CD4-positive, alpha-beta T cell treated with Interleukin-10 for 1 hour (primary cell): ENCODE results near the gene LPAR2.
"Not testable (repeated sequence)": the region's sequence is repeated elsewhere in the genome, so short reads cannot be mapped to it uniquely, and the experiment has no call there.

Experiments
- DNase-seq: peaks from one replicate; pipeline ENCODE4 v3.0.0-alpha.2; 2020

Gene LPAR2

DNA sequence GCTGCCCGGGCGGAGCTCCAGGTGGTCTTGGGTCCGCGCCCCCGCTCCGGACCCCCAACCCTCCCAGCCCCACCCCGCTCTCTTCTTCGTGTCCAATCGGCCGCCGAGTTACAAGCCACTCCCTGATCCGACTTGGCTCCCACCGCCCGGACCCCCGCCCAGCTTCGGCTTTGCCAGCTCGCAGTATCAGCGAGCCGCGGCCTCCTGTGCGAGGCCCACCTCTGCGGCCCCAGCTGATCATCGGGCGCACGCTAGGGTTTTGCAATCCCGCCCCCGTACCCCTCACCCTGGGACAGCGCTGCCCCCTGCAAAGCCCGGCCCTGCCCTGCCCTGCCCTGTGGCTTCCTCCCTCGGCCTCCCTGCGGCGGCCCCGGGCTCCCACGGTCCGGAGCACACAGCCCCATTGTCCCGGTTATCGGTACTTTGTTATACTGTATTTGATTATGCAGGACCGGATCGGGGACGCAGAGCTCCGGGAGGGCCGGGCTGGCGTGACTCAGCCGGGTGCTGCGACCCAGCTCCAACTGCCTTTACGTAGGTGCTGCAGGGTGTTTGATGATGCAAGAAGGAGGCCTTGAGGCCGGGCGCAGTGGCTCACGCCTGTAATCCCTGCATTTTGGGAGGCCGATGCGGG, 598 bp upstream of the LPAR2 start:
- peak; percentile 30 for DNase-seq

DNA sequence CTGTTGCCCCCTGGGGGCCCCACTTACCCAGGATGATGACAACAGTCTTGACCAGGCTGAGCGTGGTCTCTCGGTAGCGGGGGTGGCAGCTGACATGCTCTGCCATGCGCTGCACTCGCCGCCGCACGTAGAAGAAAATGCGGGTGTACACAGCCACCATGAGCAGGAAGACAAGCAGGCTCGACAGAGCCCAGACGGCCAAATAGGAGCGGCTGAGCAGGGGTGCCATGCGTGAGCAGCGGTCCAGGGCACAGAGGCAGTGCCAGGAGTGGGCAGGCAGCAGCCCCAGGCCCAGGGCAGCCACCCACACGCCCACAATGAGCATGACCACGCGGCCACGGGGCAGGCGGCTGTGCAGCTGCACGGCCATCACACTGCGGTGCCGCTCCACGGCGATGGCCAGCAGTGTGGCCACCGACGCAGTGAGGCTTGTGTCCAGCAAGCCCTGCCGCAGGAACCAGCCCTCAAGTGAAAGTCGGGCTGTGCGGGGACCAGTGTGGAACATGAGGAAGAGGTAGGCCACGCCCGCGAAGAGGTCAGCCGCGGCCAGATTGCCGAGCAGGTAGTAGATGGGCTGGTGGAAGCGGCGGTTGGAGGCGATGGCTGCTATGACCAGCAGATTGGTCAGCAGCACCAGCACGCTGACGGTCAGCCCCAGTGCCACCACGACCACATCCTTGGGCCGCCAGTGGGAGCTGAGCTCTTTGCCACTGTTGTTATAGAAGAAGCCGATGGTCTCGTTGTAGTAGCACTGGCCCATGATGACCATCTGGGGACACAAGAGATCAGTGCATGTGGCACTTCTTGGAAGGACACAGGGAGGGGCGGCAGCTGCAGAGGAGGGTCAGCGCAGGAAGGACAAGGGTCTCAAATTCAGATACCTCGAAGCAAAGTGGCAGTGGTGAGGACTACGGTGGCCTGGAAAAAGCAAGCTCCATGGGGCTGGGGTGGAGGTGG, 1.2 kb downstream of the LPAR2 start:
- no peak for DNase-seq

DNA sequence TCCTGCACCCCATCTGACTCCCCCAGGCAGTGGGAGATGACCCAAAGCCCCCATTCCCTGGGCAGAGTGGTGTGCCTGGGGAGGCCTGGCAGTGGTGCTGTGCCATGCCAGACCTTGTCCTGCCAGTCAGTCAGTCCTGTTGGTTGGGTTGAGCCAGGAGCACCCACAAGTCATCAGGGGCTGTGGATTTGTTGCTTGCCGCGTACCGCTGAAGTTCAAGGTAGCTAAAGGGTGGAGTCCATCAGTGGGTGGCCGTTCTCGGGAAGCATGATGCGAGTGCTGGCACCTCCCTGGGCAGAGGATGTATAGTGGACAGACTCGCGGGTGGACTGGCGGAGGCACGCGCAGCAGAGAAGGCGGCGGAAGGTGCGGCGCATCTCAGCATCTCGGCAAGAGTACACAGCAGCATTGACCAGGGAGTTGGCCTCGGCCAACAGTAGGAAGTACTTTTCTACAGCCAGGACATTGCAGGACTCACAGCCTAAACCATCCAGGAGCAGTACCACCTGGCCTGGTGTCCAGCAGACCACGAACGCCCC, 3.9 kb downstream of the LPAR2 start:
- no peak for DNase-seq

- DNase-seq = no peak
Observed at GRCh38 chr19:19623383-19623782, 4.6 kb downstream of the LPAR2 start.

DNA sequence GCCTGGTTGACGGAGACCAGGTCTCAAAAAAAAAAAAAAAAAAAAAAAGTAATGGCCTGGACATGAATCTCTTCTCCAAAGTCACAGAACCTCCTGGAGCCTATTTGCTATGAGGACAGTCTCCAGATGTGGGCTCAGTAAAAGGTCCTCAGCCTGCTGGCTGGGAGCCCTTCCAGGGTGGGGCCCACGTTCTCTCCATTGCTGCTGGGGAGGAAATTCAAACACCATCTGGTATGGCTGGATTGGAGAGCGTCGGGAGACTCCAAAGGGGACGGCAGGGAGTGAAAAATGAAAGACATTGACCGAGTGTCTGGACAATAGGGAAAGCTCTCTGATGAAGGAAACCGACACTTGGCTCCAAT, 8.2 kb downstream of the LPAR2 start:
- DNase-seq = no peak

DNA sequence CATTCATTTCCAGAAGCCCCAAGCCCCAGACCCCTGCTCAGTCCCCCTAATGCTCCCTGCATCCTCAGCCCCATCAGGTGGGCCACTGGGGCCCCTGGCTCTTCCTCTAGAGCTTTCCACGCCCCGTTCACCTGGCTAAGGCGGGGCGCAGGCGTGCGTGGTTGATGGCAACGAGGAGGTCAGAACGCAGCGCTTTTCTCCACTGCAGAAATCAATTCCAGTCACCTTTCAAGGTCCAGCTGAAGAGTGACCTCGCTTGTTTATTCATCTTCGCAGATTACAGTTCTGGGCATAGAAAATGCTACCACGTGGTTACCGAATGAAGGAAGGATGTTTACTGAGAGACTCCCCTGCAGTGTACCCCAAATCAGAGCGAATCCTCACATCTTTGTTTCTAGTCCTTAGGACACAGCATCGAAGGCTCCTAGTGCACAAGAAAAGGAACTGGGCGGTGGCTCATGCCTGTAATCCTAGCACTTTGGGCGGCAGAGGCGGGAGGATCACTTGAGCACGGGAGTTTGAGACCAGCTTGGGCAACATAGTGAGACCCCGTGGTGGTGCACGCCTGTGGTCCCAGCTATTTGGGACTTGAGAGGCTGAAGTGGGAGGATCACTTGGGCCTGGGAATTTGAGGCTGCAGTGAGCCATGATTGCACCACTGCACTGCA, 8.7 kb downstream of the LPAR2 start:
- no peak for DNase-seq

- DNase-seq = peak; percentile 99
Observed at GRCh38 chr19:19618219-19619051, 9.6 kb downstream of the LPAR2 start, which contains the start of gene PBX4. Gene PBX4, minus strand, starts transcription at chr19:19618687. Its CDS starts 58 bp downstream, at chr19:19618629.

- peak; percentile 70 for DNase-seq
Observed at GRCh38 chr19:19615086-19615485, 12.9 kb downstream of the LPAR2 start.

GRCh38 chr19:19613506-19613905, 14.5 kb downstream of the LPAR2 start:
- no peak for DNase-seq

DNA sequence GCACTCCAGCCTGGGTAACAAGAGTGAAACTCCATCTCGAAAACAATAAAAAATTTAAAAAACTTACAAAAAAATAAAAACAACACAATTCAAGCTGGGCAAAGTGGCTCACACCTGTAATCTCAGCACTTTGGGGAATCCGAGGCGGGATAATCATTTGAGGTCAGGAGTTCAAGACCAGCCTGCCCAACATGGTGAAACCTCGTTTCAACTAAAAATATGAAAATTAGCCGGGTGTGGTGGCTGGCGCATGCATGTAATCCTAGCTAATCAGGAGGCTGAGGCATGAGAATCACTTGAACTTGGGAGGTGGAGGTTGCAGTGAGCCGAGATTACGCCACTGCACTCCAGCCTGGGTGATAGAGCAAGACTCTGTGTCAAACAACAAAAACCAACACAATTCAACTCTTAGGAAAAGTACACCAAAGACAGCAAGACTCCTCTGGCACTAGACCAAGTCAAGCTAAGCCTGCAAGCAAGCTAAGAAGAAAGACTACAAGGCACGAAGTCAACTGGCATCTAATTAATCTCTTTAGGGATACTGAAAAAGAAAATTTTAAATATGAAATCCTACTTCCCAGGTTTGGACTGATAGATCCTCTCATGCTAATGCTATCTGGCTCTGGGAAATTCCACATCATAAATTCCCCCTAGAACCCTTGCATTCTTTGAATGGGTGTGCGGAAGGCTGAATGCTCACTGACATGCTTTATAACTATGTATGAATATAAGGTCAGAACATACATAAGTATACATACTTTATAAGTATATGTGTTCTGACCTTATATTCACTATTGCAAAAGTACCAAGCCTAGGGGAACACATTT, 17.4 kb downstream of the LPAR2 start:
- no peak for DNase-seq

- DNase-seq = not testable (repeated sequence)
Observed at GRCh38 chr19:19606686-19607085, 21.3 kb downstream of the LPAR2 start.

GRCh38 chr19:19606021-19606420, 22.0 kb downstream of the LPAR2 start:
- peak; percentile 78 for DNase-seq

DNA sequence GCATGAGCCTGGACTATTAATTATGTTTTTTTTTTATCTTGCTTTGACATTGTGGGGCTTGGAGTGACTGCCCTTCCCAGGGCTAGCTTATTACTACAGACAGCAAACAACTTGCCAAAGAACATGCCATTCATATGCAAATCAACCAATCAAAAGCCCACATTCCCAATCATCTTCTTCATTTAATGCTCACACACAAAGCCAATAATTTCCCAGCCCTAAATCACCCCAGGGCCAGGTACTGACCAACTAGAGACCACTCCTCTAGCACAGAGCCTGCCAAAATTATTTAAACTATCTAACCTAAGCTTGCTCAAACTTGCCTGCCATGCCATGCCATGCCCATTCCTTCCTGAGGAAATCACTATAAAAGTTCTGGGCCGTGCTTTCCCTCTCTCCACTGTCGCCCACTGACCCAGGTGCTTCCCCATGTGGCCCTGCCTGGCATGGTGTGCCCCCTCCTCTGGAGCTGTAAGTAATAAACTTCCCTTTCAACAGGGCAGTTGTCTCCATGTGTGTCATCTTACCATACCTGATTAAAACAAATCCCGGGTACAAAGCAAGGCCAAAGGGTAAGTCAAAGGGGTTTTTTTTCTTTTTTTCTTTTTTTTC, 25.2 kb downstream of the LPAR2 start:
- DNase-seq = no peak

DNA sequence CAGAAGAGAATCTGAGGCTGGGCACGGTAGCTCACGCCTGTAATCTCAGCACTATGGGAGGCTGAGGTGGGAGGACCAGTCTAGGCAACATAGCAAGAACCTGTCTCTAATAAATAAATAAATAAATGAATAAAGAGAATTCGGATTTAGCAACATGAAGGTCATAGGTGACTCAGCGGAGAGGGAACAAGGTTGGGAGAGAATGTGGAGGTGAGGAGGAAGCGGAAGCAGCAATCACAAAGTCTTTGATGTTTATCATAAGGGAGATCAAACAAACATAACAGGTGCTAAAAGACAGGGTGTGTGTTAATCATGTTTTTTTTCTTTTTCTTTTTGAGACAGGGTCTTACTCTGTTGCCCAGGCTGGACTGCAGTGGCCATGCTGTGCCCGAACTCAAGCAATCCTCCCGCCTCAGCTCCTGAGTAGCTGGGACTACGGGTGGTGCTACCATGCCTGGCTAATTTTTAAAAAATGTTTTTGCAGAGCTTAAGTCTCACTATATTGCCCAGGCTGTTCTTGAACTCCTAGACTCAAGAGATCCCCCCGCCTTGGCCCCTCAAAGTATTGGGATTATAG, 25.8 kb downstream of the LPAR2 start:
- DNase-seq = peak; percentile 72

GRCh38 chr19:19600793-19601330, 27.2 kb downstream of the LPAR2 start:
- peak; percentile 54 for DNase-seq

GRCh38 chr19:19598728-19599451, 29.1 kb downstream of the LPAR2 start:
- peak; percentile 82 for DNase-seq

GRCh38 chr19:19597809-19598306, 30.2 kb downstream of the LPAR2 start:
- DNase-seq = peak; percentile 92

DNA sequence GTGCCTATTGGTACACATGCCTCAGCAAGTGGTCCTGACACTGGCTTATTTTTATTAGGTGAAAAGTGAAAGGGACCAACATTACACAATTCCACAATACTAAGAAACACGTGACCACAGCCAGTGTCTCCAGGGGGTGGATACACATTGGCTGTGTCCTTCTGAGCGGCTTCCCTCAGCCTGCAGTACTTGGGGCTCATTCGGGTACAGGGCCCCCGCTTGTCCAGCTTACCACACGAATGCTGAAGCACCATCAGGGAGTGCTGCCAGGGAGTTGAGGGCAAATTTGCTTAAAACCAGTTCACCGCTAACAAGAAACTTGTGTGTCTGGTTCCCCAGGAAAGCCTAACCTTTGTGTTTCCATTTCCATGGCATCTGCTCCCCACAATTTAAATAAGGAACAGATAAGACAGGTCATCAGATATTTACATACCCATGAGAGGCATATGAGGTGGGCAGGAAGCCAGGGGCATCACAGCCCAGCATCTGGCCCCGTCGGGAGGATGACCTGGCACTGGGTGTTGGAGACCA, 32.8 kb downstream of the LPAR2 start:
- DNase-seq = no peak

DNA sequence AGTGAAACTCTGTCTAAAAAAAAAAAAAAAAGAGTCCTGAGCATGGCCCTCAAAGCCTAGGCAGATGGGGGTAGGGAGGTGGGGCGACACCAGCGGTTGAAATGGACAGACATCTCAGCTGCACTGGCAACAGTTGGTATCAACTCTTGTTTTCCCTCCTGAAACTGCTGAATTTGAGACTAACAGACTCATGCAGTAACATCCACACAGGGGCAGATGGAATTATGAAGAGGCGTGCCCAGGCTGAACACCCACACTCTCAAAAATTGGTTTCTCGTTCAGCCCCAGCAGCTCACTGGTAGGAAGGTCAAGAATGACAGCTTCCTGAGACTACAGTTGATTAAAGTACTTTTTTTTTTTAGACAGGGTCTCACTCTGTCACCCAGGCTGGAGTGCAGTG, 33.6 kb downstream of the LPAR2 start:
- DNase-seq = no peak
